B cell (primary cell): ENCODE results near the gene BPIFA1. TPM values are rescaled to one million over a fixed set of nuclear protein-coding genes. Genes with fewer than 3 reads are reported as not detected.

Experiments
- ATAC-seq: fragments of 200-7000 bp; cut with Tn5 transposase; one replicate; pipeline ENCODE4 v1.10.0; 2021; ENCODE audit warnings: low read depth, mild to moderate bottlenecking, moderate number of reproducible peaks, moderate library complexity
- CTCF ChIA-PET: fragments of 350-600 bp; sonication (Branson Sonifier 250); formaldehyde crosslinking; loops from one replicate; lab custom pipeline; 2021; ENCODE audit warnings: antibody characterized with exemption, inconsistent platforms; lab: Charles Lee
- POLR2A ChIA-PET: fragments of 350-600 bp; sonication (Branson Sonifier 250); formaldehyde crosslinking; loops from one replicate; lab custom pipeline; 2021; ENCODE audit warnings: antibody characterized with exemption; lab: Charles Lee
- DNase-seq: peaks from one replicate; pipeline ENCODE4 v3.0.0; 2013
- H2AFZ ChIP-seq: 2 replicates; pipeline ENCODE4 v1.6.1; 2012; ENCODE audit warnings: mild to moderate bottlenecking, low read depth, low read length; ENCODE audit not compliant: insufficient read depth, poor library complexity, severe bottlenecking
- H3K27ac ChIP-seq, 2 donors: 1 replicate in 1 of 2; 2 replicates in 1 of 2; pipeline ENCODE4 v1.5.1; 2012 to 2013; ENCODE audit warnings: low read length in 2 of 2, mild to moderate bottlenecking in 2 of 2, moderate library complexity in 1 of 2
- H3K27me3 ChIP-seq, 4 experiments: fragments of 200-600 bp in 1 of 4; sonication (generic) in 1 of 4; replicated peaks in 1 of 4; 1 replicate in 2 of 4; 2 replicates in 2 of 4; pipeline versions ENCODE4 v1.6.1 to v1.7.0; 2013 to 2016; ENCODE audit warnings: low read length in 3 of 4, mild to moderate bottlenecking in 2 of 4, mixed read lengths in 1 of 4, moderate library complexity in 1 of 4; ENCODE audit not compliant: insufficient read depth in 4 of 4, control insufficient read depth in 3 of 4; ENCODE audit errors: control extremely low read depth in 1 of 4
- H3K36me3 ChIP-seq, 2 experiments: replicated peaks in 1 of 2; 1 replicate in 1 of 2; 2 replicates in 1 of 2; pipeline versions ENCODE4 v1.6.1 to v1.7.1; 2013; ENCODE audit warnings: low read length in 1 of 2; ENCODE audit not compliant: insufficient read depth in 2 of 2, control insufficient read depth in 1 of 2; ENCODE audit errors: control extremely low read depth in 1 of 2, extremely low read depth in 1 of 2
- H3K4me1 ChIP-seq, 2 donors: fragments of 200-600 bp in 1 of 2; sonication (generic) in 1 of 2; 1 replicate in 1 of 2; 2 replicates in 1 of 2; pipeline versions ENCODE4 v1.5.1 to v1.6.1; 2013 to 2017; ENCODE audit warnings: low read length in 2 of 2; ENCODE audit not compliant: control insufficient read depth in 2 of 2, insufficient read depth in 2 of 2
- H3K4me2 ChIP-seq: replicated peaks from 2 replicates; pipeline ENCODE3; 2012; ENCODE audit warnings: mild to moderate bottlenecking, low read depth, low read length; ENCODE audit not compliant: poor library complexity, severe bottlenecking
- H3K4me3 ChIP-seq, 5 experiments: fragments of 200-600 bp in 1 of 5; sonication (generic) in 1 of 5; 1 replicate in 3 of 5; 2 replicates in 2 of 5; pipeline versions ENCODE4 v1.5.1 to v1.7.0; 2011 to 2016; ENCODE audit warnings: low read length in 4 of 5, mild to moderate bottlenecking in 4 of 5, low read depth in 2 of 5, control low read depth in 1 of 5, moderate library complexity in 1 of 5; ENCODE audit not compliant: insufficient read depth in 1 of 5; ENCODE audit errors: control extremely low read depth in 1 of 5, extremely low read depth in 1 of 5
- H3K79me2 ChIP-seq: fragments of 200-600 bp; sonication (generic); one replicate; pipeline ENCODE4 v1.6.0; 2016; ENCODE audit warnings: low read length; ENCODE audit not compliant: control insufficient read depth, insufficient read depth
- H3K9ac ChIP-seq: fragments of 200-600 bp; sonication (generic); 2 replicates; pipeline ENCODE4 v1.6.1; 2017; ENCODE audit warnings: mild to moderate bottlenecking, low read length, moderate library complexity
- H3K9me3 ChIP-seq, 3 donors: one replicate each; pipeline versions ENCODE4 v1.6.1 to v1.7.1; 2013; ENCODE audit warnings: low read length in 2 of 3; ENCODE audit not compliant: control insufficient read depth in 2 of 3, insufficient read depth in 1 of 3; ENCODE audit errors: control extremely low read depth in 1 of 3
- H4K20me1 ChIP-seq: 2 replicates; pipeline ENCODE4 v1.6.0; 2012; ENCODE audit warnings: mild to moderate bottlenecking, low read length; ENCODE audit not compliant: insufficient read depth, control insufficient read depth, poor library complexity, severe bottlenecking
- H3K27ac Mint-ChIP-seq: one replicate; pipeline ENCODE4 v1.8.0; 2021; ENCODE audit warnings: mixed read lengths
- H3K27me3 Mint-ChIP-seq: one replicate; pipeline ENCODE4 v1.8.0; 2021; ENCODE audit warnings: mixed read lengths
- H3K4me1 Mint-ChIP-seq: one replicate; pipeline ENCODE4 v1.8.0; 2021; ENCODE audit warnings: mixed read lengths
- H3K4me3 Mint-ChIP-seq: one replicate; pipeline ENCODE4 v1.8.0; 2021; ENCODE audit warnings: mixed read lengths
- H3K9me3 Mint-ChIP-seq: one replicate; pipeline ENCODE4 v1.8.0; 2022; ENCODE audit warnings: mixed read lengths; ENCODE audit not compliant: insufficient read depth
- EZH2 ChIP-seq: IDR thresholded peaks from 2 replicates; pipeline ENCODE4 v1.6.1; 2012; ENCODE audit warnings: borderline replicate concordance, low read depth, mild to moderate bottlenecking, moderate library complexity, low read length; ENCODE audit not compliant: insufficient read depth, poor library complexity, severe bottlenecking
- WGBS: methylation state at CpG from one replicate; pipeline ENCODE4 v1.1.5; 2013; ENCODE audit warnings: missing lambda C conversion rate; ENCODE audit not compliant: insufficient coverage; 5-methylcytosine and 5-hydroxymethylcytosine counted together
- intact Hi-C: fragments of 100-400 bp; cut with micrococcal nuclease; formaldehyde crosslinking; loops from one replicate; pipeline ENCODE4 v1.10.0; 2022
- polyA plus RNA-seq: library from polyadenylated mRNA; depleted of rRNA; stranded (reverse); fragments of >200 nt; gene quantifications from 2 replicates; pipeline ENCODE4 v1.2.3, GENCODE V29; 2012
- total RNA-seq, 2 donors: library from RNA; stranded (reverse); fragments of 120-200 nt in 1 of 2; gene quantifications; 1 replicate in 1 of 2; 2 replicates in 1 of 2; pipeline versions ENCODE4 v1.2.3 to v1.2.4, GENCODE V29; 2013 to 2022
- TF ChIP-seq, protein P1 (sequence below): fragments of 200-600 bp; IDR thresholded peaks from one replicate; pipeline ENCODE4 v1.8.0; 2022; ENCODE audit warnings: antibody characterized with exemption, mild to moderate bottlenecking

BPIFA1 gene
- total and polyA plus RNA-seq, 2 donors (not counting 1 experiment from before 2014, with no cell fraction given): not detected

DNA sequence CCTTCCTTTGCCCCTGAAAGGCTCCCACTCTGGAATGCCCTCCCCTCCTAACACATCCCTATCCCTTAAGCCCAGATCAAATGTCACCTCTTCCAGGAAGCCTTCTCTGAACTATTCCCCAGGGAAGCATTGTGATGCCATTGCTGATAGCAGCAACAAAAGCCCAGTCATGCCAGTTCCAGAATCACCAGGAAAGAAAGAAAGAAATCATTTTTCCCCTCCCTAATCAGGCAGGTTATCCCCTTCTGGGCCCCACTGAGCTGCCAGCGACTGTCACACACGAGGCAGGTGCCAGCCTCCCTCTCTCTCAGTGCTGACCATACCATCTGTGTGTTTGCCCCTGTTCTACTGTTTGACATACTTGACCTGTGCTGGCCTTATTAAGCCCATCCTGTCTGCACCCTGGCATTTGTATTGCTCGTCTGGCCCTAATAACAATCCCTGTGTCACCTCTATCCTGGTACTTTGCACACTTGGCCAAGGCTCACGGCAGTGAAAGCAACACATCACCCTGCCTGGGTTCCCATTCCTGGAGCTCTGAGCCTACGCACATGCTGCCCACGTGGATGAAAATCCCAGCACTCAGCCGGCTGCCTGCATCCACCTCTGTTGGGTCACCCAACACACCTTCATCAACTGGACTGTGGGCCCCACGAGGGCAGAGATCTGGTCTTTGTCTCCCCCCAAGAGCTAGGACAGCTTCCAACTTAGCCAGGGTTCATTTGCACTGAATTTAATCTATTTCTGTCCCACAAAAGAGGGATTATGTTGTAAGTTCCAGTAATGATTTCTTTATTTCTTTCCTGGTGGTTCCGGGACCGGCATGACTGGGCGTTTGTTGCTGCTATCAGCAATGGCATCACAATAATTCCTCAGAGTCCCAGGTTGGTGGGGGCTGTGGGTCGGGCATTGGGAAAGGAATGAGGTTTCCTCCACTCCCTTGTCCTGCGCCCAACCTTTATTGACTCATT lies 42.0 kb downstream of the BPIFA1 start:
- H3K9me3 Mint-ChIP-seq: no peaks in the 10 kb centered on the region
- intact Hi-C loops: no loop called here
- peaks cover 24% of the 10 kb centered on the region for H3K27me3 Mint-ChIP-seq
- DNase-seq (no peak), ATAC-seq (no peak)
- ChIA-PET POLR2A (no interaction called here), CTCF (no interaction called here)
- no peak overlapping the region for H3K9ac ChIP-seq
- 54% methylated on average over 7 of the region's 13 CpGs for WGBS
- H3K27ac Mint-ChIP-seq: no peak overlapping the region
- no peak for TF ChIP-seq EZH2
- TF ChIP-seq, protein P1, sequence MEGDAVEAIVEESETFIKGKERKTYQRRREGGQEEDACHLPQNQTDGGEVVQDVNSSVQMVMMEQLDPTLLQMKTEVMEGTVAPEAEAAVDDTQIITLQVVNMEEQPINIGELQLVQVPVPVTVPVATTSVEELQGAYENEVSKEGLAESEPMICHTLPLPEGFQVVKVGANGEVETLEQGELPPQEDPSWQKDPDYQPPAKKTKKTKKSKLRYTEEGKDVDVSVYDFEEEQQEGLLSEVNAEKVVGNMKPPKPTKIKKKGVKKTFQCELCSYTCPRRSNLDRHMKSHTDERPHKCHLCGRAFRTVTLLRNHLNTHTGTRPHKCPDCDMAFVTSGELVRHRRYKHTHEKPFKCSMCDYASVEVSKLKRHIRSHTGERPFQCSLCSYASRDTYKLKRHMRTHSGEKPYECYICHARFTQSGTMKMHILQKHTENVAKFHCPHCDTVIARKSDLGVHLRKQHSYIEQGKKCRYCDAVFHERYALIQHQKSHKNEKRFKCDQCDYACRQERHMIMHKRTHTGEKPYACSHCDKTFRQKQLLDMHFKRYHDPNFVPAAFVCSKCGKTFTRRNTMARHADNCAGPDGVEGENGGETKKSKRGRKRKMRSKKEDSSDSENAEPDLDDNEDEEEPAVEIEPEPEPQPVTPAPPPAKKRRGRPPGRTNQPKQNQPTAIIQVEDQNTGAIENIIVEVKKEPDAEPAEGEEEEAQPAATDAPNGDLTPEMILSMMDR: no peak
- no peaks in the 10 kb centered on the region for H3K9me3 ChIP-seq
- H3K79me2 ChIP-seq: no peaks in the 10 kb centered on the region
- H3K4me2 ChIP-seq: no peak overlapping the region
- H2AFZ ChIP-seq: no peak overlapping the region
- H3K4me3 Mint-ChIP-seq: no peak overlapping the region
- H3K36me3 ChIP-seq: no peaks in the 10 kb centered on the region
- H3K4me1 ChIP-seq: no peaks in the 10 kb centered on the region
- no peaks in the 10 kb centered on the region for H4K20me1 ChIP-seq
- no peaks in the 10 kb centered on the region for H3K27me3 ChIP-seq
- no peak overlapping the region for H3K27ac ChIP-seq
- no peak overlapping the region for H3K4me3 ChIP-seq
- H3K4me1 Mint-ChIP-seq: no peaks in the 10 kb centered on the region

DNA sequence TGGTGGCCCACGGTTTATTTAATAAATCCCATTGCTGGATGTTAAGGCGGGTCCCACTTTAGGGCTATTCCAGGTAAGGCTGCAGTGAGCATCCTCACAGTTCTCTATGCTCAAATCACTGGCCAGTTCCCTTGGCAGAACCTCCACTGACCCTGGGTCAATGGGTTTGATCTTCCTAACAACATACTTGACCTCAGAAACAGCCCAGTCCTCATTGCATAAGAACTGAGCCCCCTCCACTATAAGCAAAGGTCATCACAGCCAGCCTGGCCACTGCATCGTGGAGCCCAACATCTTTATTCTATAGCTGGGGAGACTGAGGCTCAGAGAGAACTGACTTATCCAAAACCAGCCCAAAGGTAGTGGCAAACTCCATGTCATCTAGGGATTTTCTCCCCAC lies 42.9 kb downstream of the BPIFA1 start:
- POLR2A ChIA-PET: no interaction called here
- H3K4me1 ChIP-seq: no peaks in the 10 kb centered on the region
- H2AFZ ChIP-seq: no peak overlapping the region
- Mint-ChIP-seq H3K4me1 (no peaks in the 10 kb centered on the region), H3K9me3 (no peaks in the 10 kb centered on the region), H3K4me3 (no peak overlapping the region), H3K27ac (no peak overlapping the region), H3K27me3 (peaks cover 33% of the 10 kb centered on the region)
- H3K27me3 ChIP-seq: peaks cover 0 to 4% (median 0%) of the 10 kb centered on the region in 4 experiments
- ATAC-seq (no peak), DNase-seq (no peak)
- H3K9ac ChIP-seq: no peak overlapping the region
- no peaks in the 10 kb centered on the region for H3K36me3 ChIP-seq
- no peaks in the 10 kb centered on the region for H3K9me3 ChIP-seq
- no peak overlapping the region for H3K4me2 ChIP-seq
- intact Hi-C loops: no loop called here
- H3K27ac ChIP-seq: no peak overlapping the region
- no peak overlapping the region for H3K4me3 ChIP-seq
- H3K79me2 ChIP-seq: no peaks in the 10 kb centered on the region
- no peaks in the 10 kb centered on the region for H4K20me1 ChIP-seq
- CTCF ChIA-PET: no interaction called here
- TF ChIP-seq EZH2: no peak
- TF ChIP-seq, protein P1: no peak
- WGBS: 83% methylated on average over 1 of the region's 3 CpGs
